SU-DHL-6 (cell line): Measurements from ENCODE around the gene WDR53.
"Not testable (repeated sequence)": the region's sequence is repeated elsewhere in the genome, so short reads cannot be mapped to it uniquely, and the experiment has no call there.

ENCODE experiments used
- EZH2phosphoT487 ChIP-seq: fragments of 200-600 bp; sonication (generic), shearing (Covaris generic); conservative IDR thresholded peaks from 2 replicates; pipeline ENCODE4 v1.6.1; 2018; ENCODE audit warnings: mild to moderate bottlenecking, antibody characterized with exemption, low read length, moderate library complexity, mixed read lengths
- TF ChIP-seq, protein P1 (sequence below): fragments of 200-600 bp; sonication (generic); IDR thresholded peaks from one replicate; pipeline ENCODE4 v1.5.1; 2017; ENCODE audit warnings: antibody characterized with exemption, mild to moderate bottlenecking, low read length, moderate library complexity; ENCODE audit not compliant: insufficient read depth, poor library complexity, severe bottlenecking

GRCh38 chr3:196511108-196511507 is 57.2 kb downstream of the WDR53 start:
- TF ChIP-seq, protein P1, sequence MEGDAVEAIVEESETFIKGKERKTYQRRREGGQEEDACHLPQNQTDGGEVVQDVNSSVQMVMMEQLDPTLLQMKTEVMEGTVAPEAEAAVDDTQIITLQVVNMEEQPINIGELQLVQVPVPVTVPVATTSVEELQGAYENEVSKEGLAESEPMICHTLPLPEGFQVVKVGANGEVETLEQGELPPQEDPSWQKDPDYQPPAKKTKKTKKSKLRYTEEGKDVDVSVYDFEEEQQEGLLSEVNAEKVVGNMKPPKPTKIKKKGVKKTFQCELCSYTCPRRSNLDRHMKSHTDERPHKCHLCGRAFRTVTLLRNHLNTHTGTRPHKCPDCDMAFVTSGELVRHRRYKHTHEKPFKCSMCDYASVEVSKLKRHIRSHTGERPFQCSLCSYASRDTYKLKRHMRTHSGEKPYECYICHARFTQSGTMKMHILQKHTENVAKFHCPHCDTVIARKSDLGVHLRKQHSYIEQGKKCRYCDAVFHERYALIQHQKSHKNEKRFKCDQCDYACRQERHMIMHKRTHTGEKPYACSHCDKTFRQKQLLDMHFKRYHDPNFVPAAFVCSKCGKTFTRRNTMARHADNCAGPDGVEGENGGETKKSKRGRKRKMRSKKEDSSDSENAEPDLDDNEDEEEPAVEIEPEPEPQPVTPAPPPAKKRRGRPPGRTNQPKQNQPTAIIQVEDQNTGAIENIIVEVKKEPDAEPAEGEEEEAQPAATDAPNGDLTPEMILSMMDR, result not testable (repeated sequence)
- TF ChIP-seq EZH2phosphoT487, result not testable (repeated sequence)
